HG03565 (cell line): ENCODE results near the gene PTPRJ.
"Not testable (repeated sequence)": the region's sequence is repeated elsewhere in the genome, so short reads cannot be mapped to it uniquely, and the experiment has no call there.

Experiments
- ATAC-seq: cut with Tn5 transposase; IDR thresholded peaks from one replicate; pipeline ENCODE4 v1.9.1; 2021; ENCODE audit warnings: mild to moderate bottlenecking, moderate library complexity; ENCODE audit not compliant: unreplicated experiment

PTPRJ gene

DNA sequence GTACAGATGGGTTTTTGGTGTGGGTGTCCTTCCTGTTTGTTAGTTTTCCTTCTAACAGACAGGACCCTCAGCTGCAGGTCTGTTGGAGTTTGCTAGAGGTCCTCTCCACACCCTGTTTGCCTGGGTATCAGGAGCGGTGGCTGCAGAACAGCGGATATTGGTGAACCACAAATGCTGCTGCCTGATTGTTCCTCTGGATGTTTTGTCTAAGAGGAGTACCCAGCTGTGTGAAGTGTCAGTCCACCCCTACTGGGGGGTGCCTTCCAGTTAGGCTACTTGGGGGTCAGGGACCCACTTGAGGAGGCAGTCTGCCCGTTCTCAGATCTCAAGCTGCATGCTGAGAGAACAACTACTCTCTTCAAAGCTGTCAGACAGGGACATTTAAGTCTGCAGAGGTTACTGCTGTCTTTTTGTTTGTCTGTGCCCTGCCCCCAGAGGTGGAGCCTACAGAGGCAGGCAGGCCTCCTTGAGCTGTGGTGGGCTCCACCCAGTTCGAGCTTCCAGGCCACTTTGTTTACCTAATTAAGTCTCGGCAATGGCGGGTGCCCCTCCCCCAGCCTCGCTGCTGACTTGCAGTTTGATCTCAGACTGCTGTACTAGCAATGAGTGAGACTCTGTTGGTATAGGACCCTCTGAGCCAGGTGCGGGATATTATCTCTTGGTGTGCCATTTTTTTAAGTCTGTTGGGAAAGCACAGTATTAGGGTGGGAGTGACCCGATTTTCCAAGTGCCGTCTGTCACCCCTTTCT is 210.7 kb downstream of the PTPRJ start:
- ATAC-seq: not testable (repeated sequence)

DNA sequence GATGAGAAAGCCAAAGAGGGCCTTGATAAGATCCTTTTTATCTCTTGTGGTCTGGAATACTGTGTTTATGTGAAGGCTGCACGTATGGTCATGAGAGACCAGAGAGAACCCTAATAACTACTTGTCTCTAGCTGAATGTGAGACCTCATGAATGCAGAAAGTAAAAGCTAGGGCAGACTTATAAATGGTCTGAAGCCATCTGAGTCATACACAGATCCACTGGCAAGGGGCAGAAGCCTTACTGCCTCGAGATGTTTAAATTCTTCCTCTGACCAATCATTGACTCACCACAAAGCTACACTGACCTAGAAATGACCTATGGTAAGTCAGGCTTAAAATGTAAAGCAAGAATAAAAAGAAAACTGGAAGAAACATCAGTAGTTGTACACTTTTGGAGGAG is 213.5 kb downstream of the PTPRJ start:
- no peak for ATAC-seq

DNA sequence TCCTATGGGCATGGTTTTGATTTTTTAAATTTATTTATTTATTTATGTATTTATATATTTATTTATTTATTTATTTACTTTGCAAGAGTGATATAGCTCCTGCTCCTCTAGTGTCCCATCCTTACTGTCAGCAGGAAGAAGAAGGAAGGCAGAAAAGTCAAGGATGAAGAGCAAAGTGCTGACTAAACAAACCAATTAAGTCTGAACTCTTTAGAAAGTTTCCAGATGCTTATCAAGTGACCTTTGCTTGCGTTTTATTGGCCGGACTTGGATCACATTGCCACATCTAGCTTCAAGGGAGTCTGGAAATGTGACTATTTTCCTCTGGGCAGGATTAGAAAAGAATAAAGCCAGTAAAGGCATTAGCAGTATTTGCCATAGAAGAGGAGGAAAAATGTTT is 227.5 kb downstream of the PTPRJ start:
- no peak for ATAC-seq

DNA sequence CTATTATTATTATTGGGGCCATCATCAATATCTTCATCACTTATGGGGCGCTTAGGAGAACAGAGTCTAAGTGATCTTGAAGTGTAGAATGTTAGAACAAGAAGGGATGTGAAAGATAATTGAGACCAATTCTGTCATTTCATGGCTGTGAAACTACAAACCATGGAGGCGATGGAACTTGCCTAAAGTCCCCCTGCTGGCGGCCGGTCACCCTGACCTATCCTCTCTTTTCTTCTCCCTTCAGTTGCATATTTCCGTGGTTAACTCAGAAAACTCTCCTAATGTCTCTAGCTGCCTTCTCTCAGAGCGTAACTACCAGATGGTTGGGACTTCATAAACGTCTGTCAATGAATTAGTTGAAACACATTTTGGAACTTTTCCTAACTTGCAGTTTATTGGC is 229.7 kb downstream of the PTPRJ start:
- no peak for ATAC-seq

DNA sequence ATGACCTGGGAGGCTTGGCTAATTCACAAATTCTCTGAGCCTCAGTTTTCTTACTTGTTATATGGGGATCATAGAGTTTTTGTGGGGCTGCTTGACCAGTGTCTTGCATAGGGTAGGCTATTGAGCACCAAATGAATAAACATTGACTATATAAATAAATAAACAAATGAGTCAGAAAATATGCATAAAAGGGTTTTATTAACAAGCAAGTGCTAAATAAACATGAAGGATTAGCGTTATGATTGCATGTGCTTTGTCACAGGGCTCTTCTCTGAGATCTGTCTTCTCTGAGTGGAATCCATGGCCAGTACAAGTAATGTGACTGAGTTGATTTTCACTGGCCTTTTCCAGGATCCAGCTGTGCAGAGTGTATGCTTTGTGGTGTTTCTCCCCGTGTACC is 236.2 kb downstream of the PTPRJ start, which contains the start of gene OR4B1:
Gene OR4B1 (plus strand): TSS at position 301 of the 400 bp plus-strand sequence. CDS start 0 bp downstream, at position 301.
- ATAC-seq: no peak
